IPS-18c (cell line): ENCODE data around the gene CDH22.

Experiments used
- H3K4me3 ChIP-seq: 2 replicates; pipeline ENCODE4 v1.7.0; 2013; ENCODE audit warnings: low read depth, mild to moderate bottlenecking, low read length, moderate library complexity; ENCODE audit not compliant: insufficient read depth
- H3K9me3 ChIP-seq: one replicate; pipeline ENCODE4 v1.6.1; 2013; ENCODE audit warnings: mild to moderate bottlenecking, low read length, moderate library complexity; ENCODE audit not compliant: control insufficient read depth, insufficient read depth

The CDH22 gene

GRCh38 chr20:46308258-46309157, at the start of gene CDH22:
TSS of gene CDH22 (minus strand) at chr20:46308498. CDS start at chr20:46251294, 57,204 bp downstream.
- no peaks in the 10 kb centered on the region for H3K9me3 ChIP-seq
- peak within 1 kb of the TSS; percentile 76 for H3K4me3 ChIP-seq

GRCh38 chr20:46357030-46357514, 48.8 kb upstream of the CDH22 start:
- H3K9me3 ChIP-seq = no peaks in the 10 kb centered on the region

GRCh38 chr20:46356195-46357029, 48.1 kb upstream of the CDH22 start:
- Histone ChIP-seq H3K9me3 (no peaks in the 10 kb centered on the region), H3K4me3 (no peak overlapping the region)

More at GRCh38 chr20:46357030-46357514, 48.8 kb upstream of the CDH22 start:
- H3K4me3 ChIP-seq = no peak overlapping the region

GRCh38 chr20:46355778-46356177, 47.5 kb upstream of the CDH22 start:
- no peak overlapping the region for H3K4me3 ChIP-seq

GRCh38 chr20:46354920-46355654, 46.8 kb upstream of the CDH22 start:
- Histone ChIP-seq H3K4me3 (no peak overlapping the region), H3K9me3 (no peaks in the 10 kb centered on the region)

More at GRCh38 chr20:46355778-46356177, 47.5 kb upstream of the CDH22 start:
- H3K9me3 ChIP-seq = no peaks in the 10 kb centered on the region

GRCh38 chr20:46354207-46354555, 45.9 kb upstream of the CDH22 start:
- Histone ChIP-seq H3K4me3 (no peak overlapping the region), H3K9me3 (no peaks in the 10 kb centered on the region)

- H3K4me3 ChIP-seq = no peak overlapping the region
- H3K9me3 ChIP-seq = no peaks in the 10 kb centered on the region
Measured at GRCh38 chr20:46353500-46354206, 45.4 kb upstream of the CDH22 start.

GRCh38 chr20:46352370-46352938, 44.2 kb upstream of the CDH22 start:
- no peak overlapping the region for H3K4me3 ChIP-seq
- H3K9me3 ChIP-seq = no peaks in the 10 kb centered on the region

- H3K4me3 ChIP-seq = no peak overlapping the region
Measured at GRCh38 chr20:46351357-46352058, 43.2 kb upstream of the CDH22 start.

GRCh38 chr20:46350986-46351267, 42.6 kb upstream of the CDH22 start:
- no peaks in the 10 kb centered on the region for H3K9me3 ChIP-seq
- H3K4me3 ChIP-seq = no peak overlapping the region

More at GRCh38 chr20:46351357-46352058, 43.2 kb upstream of the CDH22 start:
- no peaks in the 10 kb centered on the region for H3K9me3 ChIP-seq

GRCh38 chr20:46350201-46350985, 42.1 kb upstream of the CDH22 start:
- Histone ChIP-seq H3K9me3 (no peaks in the 10 kb centered on the region), H3K4me3 (no peak overlapping the region)

- no peak overlapping the region; the same call in 1 of the 2 replicates for H3K4me3 ChIP-seq
Measured at GRCh38 chr20:46349742-46350056, 41.4 kb upstream of the CDH22 start.

GRCh38 chr20:46349035-46349741, 40.9 kb upstream of the CDH22 start:
- H3K9me3 ChIP-seq = no peaks in the 10 kb centered on the region
- H3K4me3 ChIP-seq = no peak overlapping the region; the same call in 1 of the 2 replicates

More at GRCh38 chr20:46349742-46350056, 41.4 kb upstream of the CDH22 start:
- H3K9me3 ChIP-seq = no peaks in the 10 kb centered on the region

- Histone ChIP-seq H3K4me3 (no peak overlapping the region), H3K9me3 (no peaks in the 10 kb centered on the region)
Measured at GRCh38 chr20:46347841-46348803, 39.8 kb upstream of the CDH22 start.
